ENCODE data around the gene RELN.

DNA sequence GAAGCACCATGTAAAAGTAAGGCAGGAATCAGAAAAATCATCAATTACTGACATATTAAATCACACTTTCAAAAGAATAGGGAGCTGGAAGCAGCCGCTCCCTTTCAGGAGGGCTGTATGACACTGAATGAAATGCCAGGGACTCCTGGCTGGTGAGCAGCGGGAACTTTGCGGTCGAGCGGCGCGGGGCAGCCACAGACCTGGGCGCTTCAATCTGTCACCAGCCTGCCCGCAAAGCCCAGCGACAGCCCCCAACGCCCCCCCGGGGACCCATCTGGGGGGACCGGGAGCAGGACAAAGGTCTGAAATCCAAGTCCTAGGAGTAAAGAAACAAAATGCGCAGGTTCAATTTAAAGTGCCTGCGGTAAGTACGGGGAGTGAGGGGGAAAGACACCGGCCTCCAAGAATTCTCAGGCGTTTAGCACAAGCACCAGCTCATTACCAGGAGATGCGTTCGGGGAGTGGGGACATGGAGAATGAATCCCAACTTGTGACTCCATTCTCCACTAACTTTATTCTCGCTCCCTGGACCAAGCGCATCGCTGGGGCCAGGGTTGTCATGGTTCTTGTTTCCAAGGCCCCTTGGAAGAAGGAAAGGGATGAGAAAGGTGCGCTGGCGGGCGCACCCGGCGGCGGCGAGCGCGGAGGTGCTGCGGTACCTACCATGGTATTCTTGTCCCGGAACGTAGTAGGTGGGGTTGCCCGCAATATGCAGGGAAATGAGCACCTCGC, 824 bp downstream of the RELN start:
- TF ChIP-seq, protein P1, sequence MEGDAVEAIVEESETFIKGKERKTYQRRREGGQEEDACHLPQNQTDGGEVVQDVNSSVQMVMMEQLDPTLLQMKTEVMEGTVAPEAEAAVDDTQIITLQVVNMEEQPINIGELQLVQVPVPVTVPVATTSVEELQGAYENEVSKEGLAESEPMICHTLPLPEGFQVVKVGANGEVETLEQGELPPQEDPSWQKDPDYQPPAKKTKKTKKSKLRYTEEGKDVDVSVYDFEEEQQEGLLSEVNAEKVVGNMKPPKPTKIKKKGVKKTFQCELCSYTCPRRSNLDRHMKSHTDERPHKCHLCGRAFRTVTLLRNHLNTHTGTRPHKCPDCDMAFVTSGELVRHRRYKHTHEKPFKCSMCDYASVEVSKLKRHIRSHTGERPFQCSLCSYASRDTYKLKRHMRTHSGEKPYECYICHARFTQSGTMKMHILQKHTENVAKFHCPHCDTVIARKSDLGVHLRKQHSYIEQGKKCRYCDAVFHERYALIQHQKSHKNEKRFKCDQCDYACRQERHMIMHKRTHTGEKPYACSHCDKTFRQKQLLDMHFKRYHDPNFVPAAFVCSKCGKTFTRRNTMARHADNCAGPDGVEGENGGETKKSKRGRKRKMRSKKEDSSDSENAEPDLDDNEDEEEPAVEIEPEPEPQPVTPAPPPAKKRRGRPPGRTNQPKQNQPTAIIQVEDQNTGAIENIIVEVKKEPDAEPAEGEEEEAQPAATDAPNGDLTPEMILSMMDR (IDR thresholded peaks at IDR 0.05) = no peak
- TF ChIP-seq ZFX (IDR thresholded peaks at IDR 0.05; ENCODE audit: borderline replicate concordance) = no peak

Data from 22Rv1 (cell line).